ENCODE data around the gene AP4B1. TPM values are rescaled to one million over a fixed set of nuclear protein-coding genes. Genes with fewer than 3 reads are reported as not detected.

AP4B1 gene
- total and polyA plus RNA-seq, 2 experiments from 2014 or later, result 11.8 to 12.9 TPM

DNA sequence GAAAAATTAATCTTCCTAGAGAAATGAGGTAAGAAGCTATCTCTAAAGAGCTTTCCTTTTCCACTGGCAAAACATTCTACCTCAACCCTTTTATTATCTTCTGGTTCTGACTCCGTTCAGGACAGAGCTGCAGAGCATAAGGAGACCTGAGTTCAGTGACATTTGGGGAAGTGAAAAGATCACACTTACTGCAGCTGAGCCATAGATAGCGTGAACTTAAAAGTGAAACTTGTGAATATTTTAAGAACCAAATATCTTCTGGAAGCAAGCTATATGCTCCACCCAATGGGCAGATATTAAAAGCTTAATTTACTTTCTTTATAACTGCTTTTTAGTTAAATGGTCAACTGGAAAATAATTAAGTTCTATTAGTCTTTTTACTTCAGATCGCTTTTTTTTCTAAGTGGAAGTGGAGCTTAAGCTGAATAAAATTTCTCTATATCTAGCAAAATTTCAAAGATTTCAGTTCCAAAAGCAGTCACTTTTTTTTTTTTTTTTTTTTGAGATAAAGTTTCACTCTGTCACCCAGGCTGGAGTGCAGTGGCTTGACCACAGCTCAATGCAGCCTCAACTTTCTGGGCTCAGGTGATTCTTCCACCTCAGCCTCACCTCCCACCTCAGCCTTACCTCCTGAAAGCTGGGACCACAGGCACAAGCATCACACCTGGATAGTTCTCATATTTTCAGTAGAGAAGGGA, 45.0 kb downstream of the AP4B1 start:
- DNase-seq, result peak; percentile 24
- peak overlapping the region; percentile 79 for H3K4me2 ChIP-seq (ENCODE audit: unreplicated experiment)
- peak overlapping the region; percentile 60 for H3K4me3 ChIP-seq
- H3K9ac ChIP-seq, result peak overlapping the region; percentile 44
- H3K27ac ChIP-seq, result peak overlapping the region; percentile 80; the same call in 1 of the 2 replicates
- H3K36me3 ChIP-seq (ENCODE audit: low read depth), result no peaks in the 10 kb centered on the region
- 27% methylated on average over 3 of the region's 3 CpGs for WGBS, 2 experiments (ENCODE audit: low coverage in 1 of 2, low lambda C conversion rate in 2 of 2, missing lambda C conversion rate in 2 of 2)
- H3K4me1 ChIP-seq (ENCODE audit: insufficient read depth), result peaks cover 34% of the 10 kb centered on the region
- in situ Hi-C loops (cut with MboI), result no loop called here
- no peaks in the 10 kb centered on the region for H3F3A ChIP-seq (ENCODE audit: insufficient read depth)
- H3K79me2 ChIP-seq (ENCODE audit: insufficient read depth), result no peaks in the 10 kb centered on the region
- H3K27me3 ChIP-seq (replicated peaks; ENCODE audit: insufficient read depth), result no peaks in the 10 kb centered on the region
- H3K9me3 ChIP-seq (ENCODE audit: low read depth), result no peaks in the 10 kb centered on the region
- H4K20me1 ChIP-seq (ENCODE audit: insufficient read depth), result no peaks in the 10 kb centered on the region
- no peak for TF ChIP-seq EZH2phosphoT487 (IDR thresholded peaks at IDR 0.05; ENCODE audit: insufficient read depth, low read depth)
- TF ChIP-seq EZH2 (IDR thresholded peaks at IDR 0.05; ENCODE audit: insufficient read depth, poor library complexity, severe bottlenecking), result no peak
- no peaks in the 10 kb centered on the region for H3K9me2 ChIP-seq (ENCODE audit: insufficient read depth)
- H2AFZ ChIP-seq, result peak overlapping the region; percentile 88

DNA sequence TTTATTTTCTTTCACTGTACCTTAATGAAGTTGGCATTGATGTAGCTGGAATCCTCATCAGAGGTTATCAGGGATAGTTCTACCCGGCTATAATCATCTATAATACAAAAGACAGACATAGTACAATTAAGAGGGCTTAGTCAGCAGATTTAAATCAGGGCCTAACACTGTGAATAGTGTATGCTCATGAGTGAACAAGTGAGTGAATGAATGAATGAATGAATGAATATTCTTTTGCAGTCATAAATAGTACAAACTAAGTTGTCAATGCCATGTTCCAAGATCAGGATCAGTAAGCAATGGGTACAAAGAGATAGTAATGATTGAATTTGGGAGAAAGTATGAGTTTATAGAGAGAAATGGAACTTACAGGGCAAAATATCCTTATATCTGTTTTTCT, 45.6 kb downstream of the AP4B1 start:
- no peak overlapping the region for H3K27ac ChIP-seq
- DNase-seq, result no peak
- in situ Hi-C loops (cut with MboI), result no loop called here
- H3K4me2 ChIP-seq (ENCODE audit: unreplicated experiment), result peak overlapping the region; percentile 79
- no peaks in the 10 kb centered on the region for H3K36me3 ChIP-seq (ENCODE audit: low read depth)
- H3K4me1 ChIP-seq (ENCODE audit: insufficient read depth), result peaks cover 34% of the 10 kb centered on the region
- peak overlapping the region; percentile 88 for H2AFZ ChIP-seq
- TF ChIP-seq EZH2 (IDR thresholded peaks at IDR 0.05; ENCODE audit: insufficient read depth, poor library complexity, severe bottlenecking), result no peak
- TF ChIP-seq EZH2phosphoT487 (IDR thresholded peaks at IDR 0.05; ENCODE audit: insufficient read depth, low read depth), result no peak
- H4K20me1 ChIP-seq (ENCODE audit: insufficient read depth), result no peaks in the 10 kb centered on the region
- H3K79me2 ChIP-seq (ENCODE audit: insufficient read depth), result no peaks in the 10 kb centered on the region
- peak overlapping the region; percentile 60; the same call in 1 of the 2 replicates for H3K4me3 ChIP-seq
- H3K9me3 ChIP-seq (ENCODE audit: low read depth), result no peaks in the 10 kb centered on the region
- no peaks in the 10 kb centered on the region for H3K27me3 ChIP-seq (replicated peaks; ENCODE audit: insufficient read depth)
- no peaks in the 10 kb centered on the region for H3K9me2 ChIP-seq (ENCODE audit: insufficient read depth)
- H3F3A ChIP-seq (ENCODE audit: insufficient read depth), result no peaks in the 10 kb centered on the region
- H3K9ac ChIP-seq, result peak overlapping the region; percentile 44; the same call in 1 of the 2 replicates
- 77% methylated on average over 1 of the region's 1 CpG for whole genome bisulfite sequencing, 2 experiments (ENCODE audit: low coverage in 1 of 2, low lambda C conversion rate in 2 of 2, missing lambda C conversion rate in 2 of 2)

DNA sequence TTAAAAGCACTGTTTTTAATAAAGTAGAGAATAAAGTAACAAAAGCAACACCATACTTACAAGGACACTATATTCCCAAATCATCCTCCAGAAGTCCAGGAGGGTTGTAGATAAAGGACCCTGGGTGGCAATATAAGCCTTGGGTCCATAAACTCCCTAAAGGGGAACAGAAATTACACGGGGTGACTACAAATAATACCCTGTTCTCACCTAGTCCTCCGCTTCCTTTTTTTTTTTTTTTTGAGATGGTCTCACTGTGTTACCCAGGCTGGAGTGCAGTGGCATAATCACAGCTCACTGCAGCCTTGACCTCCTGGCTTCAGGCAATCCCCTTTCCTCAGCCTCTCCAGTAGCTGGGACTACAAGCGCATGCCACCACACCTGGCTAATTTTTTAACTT, 46.2 kb downstream of the AP4B1 start:
- Histone ChIP-seq H3K9ac (no peak overlapping the region), H3K9me3 (ENCODE audit: low read depth) (no peaks in the 10 kb centered on the region), H3K4me2 (ENCODE audit: unreplicated experiment) (no peak overlapping the region), H3K4me1 (ENCODE audit: insufficient read depth) (peaks cover 34% of the 10 kb centered on the region), H3K4me3 (no peak overlapping the region), H3K79me2 (ENCODE audit: insufficient read depth) (no peaks in the 10 kb centered on the region), H3F3A (ENCODE audit: insufficient read depth) (no peaks in the 10 kb centered on the region), H3K36me3 (ENCODE audit: low read depth) (no peaks in the 10 kb centered on the region), H2AFZ (peak overlapping the region; percentile 36; the same call in 1 of the 2 replicates), H4K20me1 (ENCODE audit: insufficient read depth) (no peaks in the 10 kb centered on the region), H3K27me3 (replicated peaks; ENCODE audit: insufficient read depth) (no peaks in the 10 kb centered on the region), H3K27ac (no peak overlapping the region), H3K9me2 (ENCODE audit: insufficient read depth) (no peaks in the 10 kb centered on the region)
- in situ Hi-C loops (cut with MboI), result no loop called here
- TF ChIP-seq EZH2phosphoT487 (IDR thresholded peaks at IDR 0.05; ENCODE audit: insufficient read depth, low read depth) (no peak), EZH2 (IDR thresholded peaks at IDR 0.05; ENCODE audit: insufficient read depth, poor library complexity, severe bottlenecking) (no peak)
- 86 to 88% methylated on average over 3 of the region's 3 CpGs for WGBS, 2 experiments (ENCODE audit: low coverage in 1 of 2, low lambda C conversion rate in 2 of 2, missing lambda C conversion rate in 2 of 2)
- no peak for DNase-seq

DNA sequence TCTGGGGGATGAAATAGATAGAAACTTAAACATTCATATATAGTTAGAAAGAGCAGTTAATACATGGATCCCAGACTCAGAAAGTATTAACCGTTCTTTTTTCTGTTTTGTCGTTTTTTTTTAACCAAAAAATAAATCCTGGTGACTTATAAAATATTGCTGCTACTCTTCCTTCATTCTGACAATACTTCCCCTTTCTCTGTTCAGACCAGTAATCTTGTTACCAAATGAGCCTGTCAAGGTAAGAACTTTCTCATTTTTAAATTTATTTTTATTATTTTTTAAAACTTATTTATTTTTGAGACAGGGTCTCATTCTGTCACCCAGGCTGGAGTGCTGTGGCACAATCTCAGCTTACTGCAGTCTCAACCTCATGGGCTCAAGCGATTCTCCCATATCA, 46.8 kb downstream of the AP4B1 start:
- in situ Hi-C loops (cut with MboI), result no loop called here
- no peak overlapping the region for H3K4me3 ChIP-seq
- no peaks in the 10 kb centered on the region for H4K20me1 ChIP-seq (ENCODE audit: insufficient read depth)
- H3K9me3 ChIP-seq (ENCODE audit: low read depth), result no peaks in the 10 kb centered on the region
- H3K79me2 ChIP-seq (ENCODE audit: insufficient read depth), result no peaks in the 10 kb centered on the region
- H3K27ac ChIP-seq, result no peak overlapping the region
- no peaks in the 10 kb centered on the region for H3F3A ChIP-seq (ENCODE audit: insufficient read depth)
- H3K9ac ChIP-seq, result no peak overlapping the region
- no peaks in the 10 kb centered on the region for H3K9me2 ChIP-seq (ENCODE audit: insufficient read depth)
- H2AFZ ChIP-seq, result no peak overlapping the region
- peaks cover 34% of the 10 kb centered on the region for H3K4me1 ChIP-seq (ENCODE audit: insufficient read depth)
- no peak for DNase-seq
- 96 to 100% methylated on average over 3 of the region's 3 CpGs for WGBS, 2 experiments (ENCODE audit: low coverage in 1 of 2, low lambda C conversion rate in 2 of 2, missing lambda C conversion rate in 2 of 2)
- TF ChIP-seq EZH2 (IDR thresholded peaks at IDR 0.05; ENCODE audit: insufficient read depth, poor library complexity, severe bottlenecking), result no peak
- H3K27me3 ChIP-seq (replicated peaks; ENCODE audit: insufficient read depth), result no peaks in the 10 kb centered on the region
- H3K36me3 ChIP-seq (ENCODE audit: low read depth), result no peaks in the 10 kb centered on the region
- H3K4me2 ChIP-seq (ENCODE audit: unreplicated experiment), result no peak overlapping the region
